ENCODE results near the gene RAB3IL1.

Gene RAB3IL1

DNA sequence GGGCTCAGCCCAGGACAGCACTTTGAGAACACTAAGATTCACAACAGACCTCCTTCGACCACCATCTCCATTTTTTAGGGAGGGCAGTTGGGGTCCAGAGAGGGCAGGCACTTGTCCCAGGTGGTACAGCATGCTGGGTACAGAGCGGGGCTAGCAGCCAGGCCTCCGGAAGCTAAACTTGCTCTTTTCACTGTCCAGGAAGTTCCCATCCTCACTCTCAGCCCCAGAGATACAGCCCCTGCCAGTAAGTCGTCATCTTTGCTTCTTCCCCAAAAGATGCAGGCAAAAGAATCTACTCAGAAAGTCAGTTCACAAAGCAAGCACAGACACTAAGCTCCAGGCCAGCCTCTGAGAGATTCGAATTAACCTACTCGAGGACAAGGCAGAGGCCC lies 6.7 kb upstream of the RAB3IL1 start:
- Histone ChIP-seq H3K36me3 (ENCODE audit: control insufficient read depth in 2 of 2, insufficient read depth in 1 of 2, low read length in 2 of 2) (no peaks in the 10 kb centered on the region), H3K27ac (ENCODE audit: extremely low read depth, low read depth, low read length) (no peak overlapping the region), H3K4me3 (ENCODE audit: low read depth, low read length) (no peak overlapping the region), H3K4me1 (ENCODE audit: control insufficient read depth, insufficient read depth, low read length) (no peaks in the 10 kb centered on the region), H3K9me3 (ENCODE audit: control insufficient read depth, insufficient read depth, low read depth, low read length) (no peaks in the 10 kb centered on the region)
- ChIA-PET CTCF (interaction anchor here (0.8 to 9.8 kb wide), 5 partner anchors 16 to 158 kb away, joined by 3 to 88 read pairs (median 3); no protein-coding TSS in a partner anchor), POLR2A (no interaction called here)
- no peak for TF ChIP-seq GFI1B (tag by site-specific recombination; IDR thresholded peaks at IDR 0.05)
- TF ChIP-seq ZNF433 (tag by site-specific recombination; IDR thresholded peaks at IDR 0.05; ENCODE audit: low read depth) = no peak
- no peak for TF ChIP-seq ZNF600 (tag by site-specific recombination; IDR thresholded peaks at IDR 0.05)
- no peak for TF ChIP-seq ZNF501 (tag by site-specific recombination; IDR thresholded peaks at IDR 0.05)
- no peak for TF ChIP-seq ZNF544 (tag by site-specific recombination; IDR thresholded peaks at IDR 0.05)
- no peak for TF ChIP-seq ZNF274 (IDR thresholded peaks at IDR 0.05; ENCODE audit: low read length)
- TF ChIP-seq ZNF274 (tag by site-specific recombination; IDR thresholded peaks at IDR 0.05; ENCODE audit: borderline replicate concordance) = no peak
- TF ChIP-seq ZNF426 (tag by site-specific recombination; IDR thresholded peaks at IDR 0.05) = no peak
- TF ChIP-seq, protein P1, sequence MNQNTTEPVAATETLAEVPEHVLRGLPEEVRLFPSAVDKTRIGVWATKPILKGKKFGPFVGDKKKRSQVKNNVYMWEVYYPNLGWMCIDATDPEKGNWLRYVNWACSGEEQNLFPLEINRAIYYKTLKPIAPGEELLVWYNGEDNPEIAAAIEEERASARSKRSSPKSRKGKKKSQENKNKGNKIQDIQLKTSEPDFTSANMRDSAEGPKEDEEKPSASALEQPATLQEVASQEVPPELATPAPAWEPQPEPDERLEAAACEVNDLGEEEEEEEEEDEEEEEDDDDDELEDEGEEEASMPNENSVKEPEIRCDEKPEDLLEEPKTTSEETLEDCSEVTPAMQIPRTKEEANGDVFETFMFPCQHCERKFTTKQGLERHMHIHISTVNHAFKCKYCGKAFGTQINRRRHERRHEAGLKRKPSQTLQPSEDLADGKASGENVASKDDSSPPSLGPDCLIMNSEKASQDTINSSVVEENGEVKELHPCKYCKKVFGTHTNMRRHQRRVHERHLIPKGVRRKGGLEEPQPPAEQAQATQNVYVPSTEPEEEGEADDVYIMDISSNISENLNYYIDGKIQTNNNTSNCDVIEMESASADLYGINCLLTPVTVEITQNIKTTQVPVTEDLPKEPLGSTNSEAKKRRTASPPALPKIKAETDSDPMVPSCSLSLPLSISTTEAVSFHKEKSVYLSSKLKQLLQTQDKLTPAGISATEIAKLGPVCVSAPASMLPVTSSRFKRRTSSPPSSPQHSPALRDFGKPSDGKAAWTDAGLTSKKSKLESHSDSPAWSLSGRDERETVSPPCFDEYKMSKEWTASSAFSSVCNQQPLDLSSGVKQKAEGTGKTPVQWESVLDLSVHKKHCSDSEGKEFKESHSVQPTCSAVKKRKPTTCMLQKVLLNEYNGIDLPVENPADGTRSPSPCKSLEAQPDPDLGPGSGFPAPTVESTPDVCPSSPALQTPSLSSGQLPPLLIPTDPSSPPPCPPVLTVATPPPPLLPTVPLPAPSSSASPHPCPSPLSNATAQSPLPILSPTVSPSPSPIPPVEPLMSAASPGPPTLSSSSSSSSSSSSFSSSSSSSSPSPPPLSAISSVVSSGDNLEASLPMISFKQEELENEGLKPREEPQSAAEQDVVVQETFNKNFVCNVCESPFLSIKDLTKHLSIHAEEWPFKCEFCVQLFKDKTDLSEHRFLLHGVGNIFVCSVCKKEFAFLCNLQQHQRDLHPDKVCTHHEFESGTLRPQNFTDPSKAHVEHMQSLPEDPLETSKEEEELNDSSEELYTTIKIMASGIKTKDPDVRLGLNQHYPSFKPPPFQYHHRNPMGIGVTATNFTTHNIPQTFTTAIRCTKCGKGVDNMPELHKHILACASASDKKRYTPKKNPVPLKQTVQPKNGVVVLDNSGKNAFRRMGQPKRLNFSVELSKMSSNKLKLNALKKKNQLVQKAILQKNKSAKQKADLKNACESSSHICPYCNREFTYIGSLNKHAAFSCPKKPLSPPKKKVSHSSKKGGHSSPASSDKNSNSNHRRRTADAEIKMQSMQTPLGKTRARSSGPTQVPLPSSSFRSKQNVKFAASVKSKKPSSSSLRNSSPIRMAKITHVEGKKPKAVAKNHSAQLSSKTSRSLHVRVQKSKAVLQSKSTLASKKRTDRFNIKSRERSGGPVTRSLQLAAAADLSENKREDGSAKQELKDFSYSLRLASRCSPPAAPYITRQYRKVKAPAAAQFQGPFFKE (tag by site-specific recombination; IDR thresholded peaks at IDR 0.05; ENCODE audit: borderline replicate concordance) = no peak
- TF ChIP-seq ZNF549 (tag by site-specific recombination; IDR thresholded peaks at IDR 0.05) = no peak
- TF ChIP-seq, protein P2, sequence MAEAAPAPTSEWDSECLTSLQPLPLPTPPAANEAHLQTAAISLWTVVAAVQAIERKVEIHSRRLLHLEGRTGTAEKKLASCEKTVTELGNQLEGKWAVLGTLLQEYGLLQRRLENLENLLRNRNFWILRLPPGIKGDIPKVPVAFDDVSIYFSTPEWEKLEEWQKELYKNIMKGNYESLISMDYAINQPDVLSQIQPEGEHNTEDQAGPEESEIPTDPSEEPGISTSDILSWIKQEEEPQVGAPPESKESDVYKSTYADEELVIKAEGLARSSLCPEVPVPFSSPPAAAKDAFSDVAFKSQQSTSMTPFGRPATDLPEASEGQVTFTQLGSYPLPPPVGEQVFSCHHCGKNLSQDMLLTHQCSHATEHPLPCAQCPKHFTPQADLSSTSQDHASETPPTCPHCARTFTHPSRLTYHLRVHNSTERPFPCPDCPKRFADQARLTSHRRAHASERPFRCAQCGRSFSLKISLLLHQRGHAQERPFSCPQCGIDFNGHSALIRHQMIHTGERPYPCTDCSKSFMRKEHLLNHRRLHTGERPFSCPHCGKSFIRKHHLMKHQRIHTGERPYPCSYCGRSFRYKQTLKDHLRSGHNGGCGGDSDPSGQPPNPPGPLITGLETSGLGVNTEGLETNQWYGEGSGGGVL (tag by site-specific recombination; IDR thresholded peaks at IDR 0.05) = no peak
- no peak for TF ChIP-seq ZNF184 (tag by site-specific recombination; IDR thresholded peaks at IDR 0.05)
- no peak for TF ChIP-seq KLF7 (tag by site-specific recombination; IDR thresholded peaks at IDR 0.05; ENCODE audit: borderline replicate concordance)
- no peak for TF ChIP-seq ZNF664 (tag by site-specific recombination; IDR thresholded peaks at IDR 0.05)
- no peak for TF ChIP-seq ZNF571 (tag by site-specific recombination; IDR thresholded peaks at IDR 0.05)
- TF ChIP-seq ZNF776 (tag by site-specific recombination; IDR thresholded peaks at IDR 0.05; ENCODE audit: borderline replicate concordance) = no peak

DNA sequence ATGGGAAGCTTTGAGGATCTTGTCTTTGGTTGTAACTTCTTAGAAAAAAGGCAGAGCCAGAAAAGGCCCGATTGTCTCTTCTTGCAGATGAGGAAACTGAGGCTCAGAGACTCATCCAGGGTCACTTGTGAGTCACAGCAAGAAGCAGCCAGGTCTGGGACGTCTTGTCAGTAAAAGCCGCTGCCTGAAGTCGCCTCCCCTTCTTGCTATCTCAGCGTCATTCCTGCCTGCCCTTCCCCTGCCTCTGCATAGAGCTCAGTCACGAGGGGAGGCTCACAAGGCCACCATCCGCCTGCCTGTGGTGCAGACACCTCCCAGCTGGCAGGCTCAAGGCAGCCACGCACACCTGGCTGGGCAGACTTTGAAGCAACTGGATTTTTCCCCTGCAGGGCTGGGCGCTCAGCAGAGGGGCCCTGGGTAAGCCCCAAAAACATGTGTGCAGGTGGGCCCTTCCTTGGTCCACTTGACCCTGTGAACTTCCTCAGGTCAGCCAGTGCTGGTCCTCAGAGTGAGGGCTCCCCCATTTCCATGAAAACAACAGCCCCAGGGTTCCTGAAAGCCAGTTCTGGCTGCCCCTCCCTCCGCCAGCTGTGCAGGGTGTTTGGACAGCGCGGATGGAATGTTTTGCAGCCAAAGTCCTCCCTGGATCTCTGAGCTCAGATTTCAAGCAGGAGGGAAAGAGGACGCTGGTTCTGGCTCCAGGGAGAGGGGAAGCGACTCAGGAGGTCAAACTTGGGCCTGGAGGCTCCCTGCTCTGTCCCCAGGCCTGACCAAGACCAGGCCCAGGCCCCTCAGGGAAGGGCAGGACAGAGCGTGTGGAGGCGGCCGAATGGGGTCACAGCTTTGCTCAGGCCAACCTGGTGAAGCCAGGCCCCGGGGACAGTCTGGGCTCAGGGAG lies 6.0 kb upstream of the RAB3IL1 start:
- H3K4me1 ChIP-seq (ENCODE audit: control insufficient read depth, insufficient read depth, low read length) = no peaks in the 10 kb centered on the region
- ChIA-PET CTCF (interaction anchor here (0.8 to 9.8 kb wide), 3 partner anchors 15 to 25 kb away, joined by 3 to 88 read pairs (median 7); no protein-coding TSS in a partner anchor), POLR2A (no interaction called here)
- no peaks in the 10 kb centered on the region for H3K9me3 ChIP-seq (ENCODE audit: control insufficient read depth, insufficient read depth, low read depth, low read length)
- no peaks in the 10 kb centered on the region for H3K36me3 ChIP-seq (ENCODE audit: control insufficient read depth in 2 of 2, insufficient read depth in 1 of 2, low read length in 2 of 2)
- no peak overlapping the region for H3K27ac ChIP-seq (ENCODE audit: extremely low read depth, low read depth, low read length)
- H3K4me3 ChIP-seq (ENCODE audit: low read depth, low read length) = no peak overlapping the region
- TF ChIP-seq KLF1 (tag by site-specific recombination; IDR thresholded peaks at IDR 0.05) (peak; percentile 25; the same call in 1 of the 2 replicates), FEZF1 (tag by site-specific recombination; IDR thresholded peaks at IDR 0.05) (no peak), ZNF169 (tag by site-specific recombination; IDR thresholded peaks at IDR 0.05) (no peak), WT1 (tag by site-specific recombination; IDR thresholded peaks at IDR 0.05) (peak; percentile 76), ZFHX2 (tag by site-specific recombination; conservative IDR thresholded peaks at IDR 0.05) (no peak), MZF1 (tag by site-specific recombination; IDR thresholded peaks at IDR 0.05; ENCODE audit: borderline replicate concordance) (no peak), EGR2 (tag by site-specific recombination; IDR thresholded peaks at IDR 0.05; ENCODE audit: low read depth) (no peak), ZNF335 (tag by site-specific recombination; conservative IDR thresholded peaks at IDR 0.05) (peak; percentile 57), ZFP69B (tag by site-specific recombination; IDR thresholded peaks at IDR 0.05) (no peak)
- TF ChIP-seq, protein P3, sequence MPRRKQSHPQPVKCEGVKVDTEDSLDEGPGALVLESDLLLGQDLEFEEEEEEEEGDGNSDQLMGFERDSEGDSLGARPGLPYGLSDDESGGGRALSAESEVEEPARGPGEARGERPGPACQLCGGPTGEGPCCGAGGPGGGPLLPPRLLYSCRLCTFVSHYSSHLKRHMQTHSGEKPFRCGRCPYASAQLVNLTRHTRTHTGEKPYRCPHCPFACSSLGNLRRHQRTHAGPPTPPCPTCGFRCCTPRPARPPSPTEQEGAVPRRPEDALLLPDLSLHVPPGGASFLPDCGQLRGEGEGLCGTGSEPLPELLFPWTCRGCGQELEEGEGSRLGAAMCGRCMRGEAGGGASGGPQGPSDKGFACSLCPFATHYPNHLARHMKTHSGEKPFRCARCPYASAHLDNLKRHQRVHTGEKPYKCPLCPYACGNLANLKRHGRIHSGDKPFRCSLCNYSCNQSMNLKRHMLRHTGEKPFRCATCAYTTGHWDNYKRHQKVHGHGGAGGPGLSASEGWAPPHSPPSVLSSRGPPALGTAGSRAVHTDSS (tag by site-specific recombination; IDR thresholded peaks at IDR 0.05) = no peak
